GM19043 (cell line): ENCODE measurements around the gene DNASE1L3.
A peak's percentile ranks its signal among the peaks of the same experiment; 100 is the strongest.
"Not testable (repeated sequence)": the region's sequence is repeated elsewhere in the genome, so short reads cannot be mapped to it uniquely, and the experiment has no call there.

Experiments used
- ATAC-seq: cut with Tn5 transposase; IDR thresholded peaks from one replicate; pipeline ENCODE4 v1.9.1; 2021; ENCODE audit warnings: low read depth; ENCODE audit not compliant: unreplicated experiment

The DNASE1L3 gene

DNA sequence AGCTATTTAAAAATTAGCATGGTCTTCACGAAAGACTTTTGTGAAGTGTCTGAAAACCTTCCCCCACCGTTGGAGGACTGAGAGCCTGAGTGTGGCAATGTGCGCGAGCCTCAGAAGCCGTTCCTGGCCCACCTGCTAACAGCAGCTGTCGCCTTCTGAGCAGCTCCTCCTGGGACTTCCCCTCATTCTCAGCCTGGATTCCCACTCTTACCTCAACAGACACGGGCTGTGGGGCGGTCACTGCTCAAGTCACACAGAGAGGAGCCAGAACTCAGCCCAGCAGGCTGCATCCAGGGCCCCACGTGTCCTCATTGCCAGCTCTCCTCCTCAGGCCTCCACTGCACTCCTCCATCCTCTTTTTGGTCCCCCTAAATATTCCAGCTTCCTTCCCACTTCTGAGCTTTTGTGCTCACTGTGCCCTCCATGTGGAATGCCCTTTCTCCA, 7.8 kb downstream of the DNASE1L3 start:
- ATAC-seq = peak; percentile 78

DNA sequence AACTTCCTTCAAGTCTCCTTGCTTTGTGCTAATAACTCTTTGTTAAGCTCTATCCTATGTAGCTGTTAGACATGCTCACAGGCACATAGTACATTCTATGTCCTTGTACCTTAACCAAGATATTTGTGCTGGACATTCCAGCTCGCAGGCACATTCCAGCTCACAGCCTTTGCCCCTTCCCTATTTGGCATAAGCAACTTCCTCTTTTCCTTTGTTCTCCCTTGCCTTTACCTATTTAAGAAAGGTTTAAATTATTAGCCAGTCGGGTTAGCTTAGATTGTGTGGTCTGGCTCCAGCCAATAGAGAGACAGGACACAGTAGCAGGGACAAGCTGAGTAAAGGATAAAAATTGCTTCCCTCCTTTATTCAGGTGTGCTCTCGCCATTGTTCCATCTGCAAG, 9.3 kb downstream of the DNASE1L3 start:
- ATAC-seq = not testable (repeated sequence)

- ATAC-seq = no peak
Measured at GRCh38 chr3:58200846-58201355, 9.9 kb downstream of the DNASE1L3 start.

DNA sequence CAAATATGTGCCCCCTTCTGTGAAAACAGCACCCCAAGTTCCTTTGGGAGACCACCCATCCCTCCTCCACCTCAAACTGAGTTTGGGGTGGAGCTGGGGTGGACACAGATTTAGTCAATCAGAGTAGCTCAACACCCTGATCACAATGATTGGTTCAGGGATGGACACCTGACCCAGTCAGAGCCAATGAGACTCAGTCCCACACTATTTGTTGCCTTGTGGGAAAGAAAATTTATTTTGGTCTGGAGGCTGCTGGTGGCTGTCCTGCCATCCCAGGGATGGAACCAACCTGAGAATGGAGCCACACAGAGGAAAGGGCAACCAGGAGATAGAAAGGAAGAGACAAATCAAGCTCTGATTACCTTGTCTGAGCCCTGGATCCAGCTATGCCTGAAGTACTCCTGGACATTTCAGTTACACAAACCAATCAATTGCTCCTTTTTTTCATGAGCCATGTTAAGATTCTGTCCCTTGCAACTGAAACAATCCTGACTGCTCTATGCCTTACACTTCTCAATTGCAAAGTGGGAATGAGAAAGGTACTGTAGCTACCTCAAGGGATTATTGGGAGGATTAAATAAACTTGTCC, 10.6 kb downstream of the DNASE1L3 start:
- no peak for ATAC-seq

DNA sequence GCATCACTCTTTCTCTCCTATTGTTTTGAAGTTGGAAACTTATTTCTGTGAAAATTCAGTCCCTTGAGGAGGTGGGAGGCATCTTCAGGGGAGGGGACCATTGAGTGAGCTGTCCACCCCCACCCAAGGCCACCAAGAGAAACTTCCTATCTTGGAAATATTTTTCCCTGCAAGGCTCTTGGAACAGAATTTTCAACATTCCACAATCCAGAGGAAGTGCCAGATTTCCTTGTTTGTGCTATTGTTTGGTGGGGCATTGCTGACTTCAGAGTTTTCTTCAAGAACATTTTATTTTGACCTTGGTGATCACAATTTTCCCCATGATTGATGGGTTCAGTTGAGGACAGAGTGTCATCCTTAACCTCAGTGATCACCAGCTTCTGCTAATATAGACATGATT, 12.0 kb downstream of the DNASE1L3 start:
- no peak for ATAC-seq

DNA sequence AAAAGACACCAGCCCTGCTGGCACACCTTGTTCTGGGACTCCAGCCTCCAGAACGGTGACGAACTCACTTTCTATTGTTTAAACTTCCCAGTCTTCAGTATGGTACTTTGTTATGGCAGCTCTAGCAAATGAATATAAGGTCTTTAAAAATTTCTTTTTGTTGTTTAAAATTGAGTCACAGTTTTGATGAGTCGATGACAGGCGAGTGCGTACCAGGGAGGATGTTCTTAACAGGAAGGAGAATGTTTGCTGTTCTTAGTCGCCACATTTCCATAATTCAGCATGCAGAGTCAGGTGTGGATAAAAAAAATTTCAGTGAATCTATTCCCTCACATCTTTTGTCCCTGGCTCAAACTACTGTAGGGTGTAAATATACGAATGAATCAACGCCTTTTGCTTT, 12.4 kb downstream of the DNASE1L3 start:
- no peak for ATAC-seq

DNA sequence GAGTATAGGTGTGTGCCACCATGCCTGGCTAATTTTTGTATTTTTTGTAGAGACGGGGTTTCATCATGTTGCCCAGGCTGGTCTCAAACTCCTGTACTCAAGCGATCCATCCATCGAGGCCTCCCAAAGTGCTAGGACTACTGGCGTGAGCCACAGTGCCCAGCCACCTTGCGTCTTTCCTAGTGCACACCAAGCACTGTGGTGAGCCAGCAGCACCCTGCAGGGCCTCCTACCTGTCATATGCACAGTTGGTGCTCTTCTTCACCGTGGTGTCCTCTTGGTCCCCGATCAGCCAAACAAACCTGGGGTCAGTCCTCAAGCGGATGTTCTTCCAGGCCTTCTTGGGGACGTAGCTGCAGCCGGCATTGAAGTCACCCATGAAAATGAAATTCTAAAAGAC, 13.2 kb downstream of the DNASE1L3 start:
- ATAC-seq = no peak

GRCh38 chr3:58193682-58194407, 16.9 kb downstream of the DNASE1L3 start:
- no peak for ATAC-seq

- ATAC-seq = no peak
Measured at GRCh38 chr3:58192069-58192468, 18.7 kb downstream of the DNASE1L3 start.

GRCh38 chr3:58191361-58191991, 19.3 kb downstream of the DNASE1L3 start:
- no peak for ATAC-seq

- ATAC-seq = no peak
Measured at GRCh38 chr3:58190882-58191281, 19.9 kb downstream of the DNASE1L3 start.

DNA sequence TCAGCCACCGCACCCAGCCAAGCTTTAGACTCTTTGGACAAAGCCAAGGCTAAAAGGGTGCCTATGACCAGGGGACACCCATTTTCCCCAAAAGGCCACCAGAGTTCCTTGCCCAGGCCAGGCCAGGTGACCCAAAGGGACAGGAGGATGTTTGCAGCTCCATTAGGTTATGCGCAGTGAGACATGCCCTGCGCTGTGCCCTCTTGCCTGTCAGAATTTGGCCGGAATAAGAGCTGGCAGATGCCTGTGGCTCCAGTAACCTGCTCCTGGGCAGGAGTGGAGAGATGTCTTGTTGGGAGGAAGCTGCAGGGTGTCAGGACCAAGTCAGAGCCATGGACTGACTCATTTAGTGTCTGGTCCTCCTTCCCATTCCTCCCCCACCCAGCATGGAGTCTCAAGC, 20.5 kb downstream of the DNASE1L3 start:
- no peak for ATAC-seq

- ATAC-seq = no peak
Measured at GRCh38 chr3:58189691-58190090, 21.1 kb downstream of the DNASE1L3 start.

- ATAC-seq = no peak
Measured at GRCh38 chr3:58188921-58189451, 21.8 kb downstream of the DNASE1L3 start.

GRCh38 chr3:58188173-58188564, 22.6 kb downstream of the DNASE1L3 start:
- ATAC-seq = no peak

DNA sequence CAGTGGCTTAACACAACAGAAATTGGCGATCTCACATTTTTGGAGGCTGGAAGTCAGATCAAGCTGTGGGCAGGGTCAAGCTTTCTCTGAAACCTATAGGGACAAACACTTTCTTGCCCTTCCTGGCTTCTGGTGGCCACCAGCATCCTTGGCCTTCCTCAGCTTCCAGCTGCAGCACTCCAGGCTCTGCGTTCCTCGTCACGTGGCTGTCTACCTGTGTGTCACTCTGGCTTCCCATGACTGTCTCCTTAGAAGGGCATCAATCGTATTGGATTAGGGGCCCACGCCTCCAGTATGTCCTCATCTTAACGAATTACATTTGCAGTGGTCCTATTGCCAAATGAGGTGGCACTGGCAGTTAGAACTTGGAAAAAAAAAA, 25.8 kb downstream of the DNASE1L3 start:
- ATAC-seq = no peak

DNA sequence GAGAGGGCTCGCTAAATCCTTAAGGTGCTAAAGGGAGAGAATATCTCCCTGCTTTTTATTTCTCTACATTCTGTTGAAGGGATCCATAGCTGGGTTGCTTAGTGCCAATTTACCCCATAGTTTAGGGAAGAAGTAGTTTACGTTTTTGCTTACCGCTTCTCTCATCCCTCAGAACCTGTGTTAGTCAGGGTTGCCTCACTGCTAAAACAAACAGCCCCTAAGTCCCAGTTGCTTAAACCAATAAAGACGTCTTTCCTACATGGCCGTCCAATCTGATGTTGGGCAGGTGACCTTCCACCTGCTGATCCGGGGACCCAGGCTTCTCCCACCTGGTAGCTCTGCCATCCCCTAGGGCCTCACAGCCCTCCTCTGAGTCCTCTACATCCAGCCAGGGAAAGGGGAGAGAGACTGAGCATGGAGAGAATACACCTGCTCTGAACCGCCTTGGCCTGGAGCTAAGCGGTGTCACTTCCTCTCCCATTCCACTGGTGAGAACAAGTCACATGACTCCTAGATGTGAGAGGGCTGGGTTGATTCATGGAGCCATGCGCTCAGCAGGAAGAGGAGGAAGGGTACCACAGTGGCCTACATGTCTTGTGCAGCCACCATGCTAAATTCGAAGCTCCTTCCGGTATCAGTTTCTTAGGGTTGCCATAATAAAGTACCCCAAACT, 26.3 kb downstream of the DNASE1L3 start:
- ATAC-seq = no peak

- no peak for ATAC-seq
Measured at GRCh38 chr3:58183891-58184290, 26.9 kb downstream of the DNASE1L3 start.

DNA sequence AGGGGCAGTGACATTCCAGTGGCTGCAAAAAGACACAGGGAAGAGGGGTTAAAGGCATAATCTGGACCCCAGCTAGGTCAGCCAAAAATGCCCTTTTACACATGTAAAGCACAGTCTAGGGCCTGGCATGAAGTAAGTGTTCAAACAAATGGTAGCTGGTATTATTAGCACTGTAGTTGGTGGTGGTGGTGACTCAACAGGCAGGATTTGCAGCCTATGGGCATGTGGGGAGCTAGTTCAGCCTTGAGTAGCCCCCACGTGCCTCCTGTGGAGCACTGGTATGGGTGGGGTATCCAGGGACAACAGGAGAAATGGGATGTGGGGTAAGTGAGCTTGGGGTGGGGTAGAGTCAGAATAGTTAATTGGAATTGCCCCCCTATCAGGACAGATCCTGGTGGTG, 27.6 kb downstream of the DNASE1L3 start:
- no peak for ATAC-seq

GRCh38 chr3:58180940-58181587, 29.7 kb downstream of the DNASE1L3 start:
- ATAC-seq = no peak
